ENCODE results near the gene USP47.
A peak's percentile ranks its signal among the peaks of the same experiment; 100 is the strongest.

Gene USP47

GRCh38 chr11:11948242-11948947 is 106.6 kb downstream of the USP47 start:
- H3K27ac Mint-ChIP-seq, result peak overlapping the region; percentile 42
- peaks cover 77% of the 10 kb centered on the region for H3K36me3 Mint-ChIP-seq (ENCODE audit: low read depth)
- H3K27me3 Mint-ChIP-seq, result no peaks in the 10 kb centered on the region
- H3K9me3 Mint-ChIP-seq, result no peaks in the 10 kb centered on the region
- no peak overlapping the region for H3K4me3 Mint-ChIP-seq
- intact Hi-C loops (cut with micrococcal nuclease), result no loop called here
- H3K4me1 Mint-ChIP-seq (ENCODE audit: low read depth), result no peaks in the 10 kb centered on the region

- Mint-ChIP-seq H3K27me3 (no peaks in the 10 kb centered on the region), H3K4me3 (no peak overlapping the region), H3K4me1 (ENCODE audit: low read depth) (no peaks in the 10 kb centered on the region), H3K27ac (no peak overlapping the region), H3K9me3 (no peaks in the 10 kb centered on the region), H3K36me3 (ENCODE audit: low read depth) (peaks cover 81% of the 10 kb centered on the region)
- intact Hi-C loops (cut with micrococcal nuclease), result no loop called here
Measured at GRCh38 chr11:11949482-11949881, 107.7 kb downstream of the USP47 start.

- intact Hi-C loops (cut with micrococcal nuclease), result no loop called here
- Mint-ChIP-seq H3K4me3 (no peak overlapping the region), H3K27me3 (no peaks in the 10 kb centered on the region), H3K4me1 (ENCODE audit: low read depth) (no peaks in the 10 kb centered on the region), H3K9me3 (no peaks in the 10 kb centered on the region), H3K36me3 (ENCODE audit: low read depth) (peaks cover 78% of the 10 kb centered on the region), H3K27ac (no peak overlapping the region)
Measured at GRCh38 chr11:11952036-11952435, 110.3 kb downstream of the USP47 start.

- H3K36me3 Mint-ChIP-seq (ENCODE audit: low read depth), result peaks cover 71% of the 10 kb centered on the region
- H3K27ac Mint-ChIP-seq, result no peak overlapping the region
- no peaks in the 10 kb centered on the region for H3K4me1 Mint-ChIP-seq (ENCODE audit: low read depth)
- H3K9me3 Mint-ChIP-seq, result no peaks in the 10 kb centered on the region
- no peak overlapping the region for H3K4me3 Mint-ChIP-seq
- H3K27me3 Mint-ChIP-seq, result no peaks in the 10 kb centered on the region
- intact Hi-C loops (cut with micrococcal nuclease), result no loop called here
Measured at GRCh38 chr11:11956006-11956405, 114.2 kb downstream of the USP47 start.

GRCh38 chr11:11958403-11959231 is 116.8 kb downstream of the USP47 start:
- intact Hi-C loops (cut with micrococcal nuclease), result no loop called here
- Mint-ChIP-seq H3K4me3 (no peak overlapping the region), H3K27me3 (peaks cover 5% of the 10 kb centered on the region), H3K27ac (no peak overlapping the region), H3K4me1 (ENCODE audit: low read depth) (no peaks in the 10 kb centered on the region), H3K9me3 (no peaks in the 10 kb centered on the region), H3K36me3 (ENCODE audit: low read depth) (peaks cover 45% of the 10 kb centered on the region)

GRCh38 chr11:11959601-11960000 is 117.8 kb downstream of the USP47 start:
- Mint-ChIP-seq H3K4me1 (ENCODE audit: low read depth) (no peaks in the 10 kb centered on the region), H3K4me3 (no peak overlapping the region), H3K27ac (no peak overlapping the region), H3K9me3 (no peaks in the 10 kb centered on the region), H3K36me3 (ENCODE audit: low read depth) (peaks cover 35% of the 10 kb centered on the region), H3K27me3 (peaks cover 7% of the 10 kb centered on the region)
- intact Hi-C loops (cut with micrococcal nuclease), result no loop called here

GRCh38 chr11:11960687-11961086 is 118.9 kb downstream of the USP47 start:
- no peaks in the 10 kb centered on the region for H3K9me3 Mint-ChIP-seq
- no peak overlapping the region for H3K4me3 Mint-ChIP-seq
- H3K27me3 Mint-ChIP-seq, result peaks cover 7% of the 10 kb centered on the region
- H3K4me1 Mint-ChIP-seq (ENCODE audit: low read depth), result no peaks in the 10 kb centered on the region
- H3K27ac Mint-ChIP-seq, result no peak overlapping the region
- intact Hi-C loops (cut with micrococcal nuclease), result no loop called here
- peaks cover 27% of the 10 kb centered on the region for H3K36me3 Mint-ChIP-seq (ENCODE audit: low read depth)

- no peak overlapping the region for H3K4me3 Mint-ChIP-seq
- H3K36me3 Mint-ChIP-seq (ENCODE audit: low read depth), result peaks cover 18% of the 10 kb centered on the region
- no peaks in the 10 kb centered on the region for H3K4me1 Mint-ChIP-seq (ENCODE audit: low read depth)
- H3K27me3 Mint-ChIP-seq, result peaks cover 10% of the 10 kb centered on the region
- intact Hi-C loops (cut with micrococcal nuclease), result no loop called here
- no peaks in the 10 kb centered on the region for H3K9me3 Mint-ChIP-seq
- no peak overlapping the region for H3K27ac Mint-ChIP-seq
Measured at GRCh38 chr11:11961399-11962028, 119.7 kb downstream of the USP47 start.

GRCh38 chr11:11963067-11963466 is 121.3 kb downstream of the USP47 start:
- Mint-ChIP-seq H3K4me3 (no peak overlapping the region), H3K27ac (no peak overlapping the region), H3K27me3 (peaks cover 10% of the 10 kb centered on the region), H3K9me3 (no peaks in the 10 kb centered on the region), H3K36me3 (ENCODE audit: low read depth) (peaks cover 7% of the 10 kb centered on the region), H3K4me1 (ENCODE audit: low read depth) (no peaks in the 10 kb centered on the region)
- intact Hi-C loops (cut with micrococcal nuclease), result no loop called here

- intact Hi-C loops (cut with micrococcal nuclease), result no loop called here
- no peak overlapping the region for H3K27ac Mint-ChIP-seq
Measured at GRCh38 chr11:11963842-11964773, 122.3 kb downstream of the USP47 start.

GRCh38 chr11:11964774-11965150 is 123.0 kb downstream of the USP47 start:
- Mint-ChIP-seq H3K27ac (no peak overlapping the region), H3K4me3 (no peak overlapping the region), H3K9me3 (no peaks in the 10 kb centered on the region), H3K36me3 (ENCODE audit: low read depth) (no peaks in the 10 kb centered on the region), H3K4me1 (ENCODE audit: low read depth) (no peaks in the 10 kb centered on the region), H3K27me3 (peaks cover 10% of the 10 kb centered on the region)
- intact Hi-C loops (cut with micrococcal nuclease), result no loop called here

More at GRCh38 chr11:11963842-11964773, 122.3 kb downstream of the USP47 start:
- no peaks in the 10 kb centered on the region for H3K4me1 Mint-ChIP-seq (ENCODE audit: low read depth)
- H3K27me3 Mint-ChIP-seq, result peaks cover 10% of the 10 kb centered on the region
- no peaks in the 10 kb centered on the region for H3K36me3 Mint-ChIP-seq (ENCODE audit: low read depth)
- no peak overlapping the region for H3K4me3 Mint-ChIP-seq
- H3K9me3 Mint-ChIP-seq, result no peaks in the 10 kb centered on the region

GRCh38 chr11:11965192-11965591 is 123.4 kb downstream of the USP47 start:
- Mint-ChIP-seq H3K4me3 (no peak overlapping the region), H3K36me3 (ENCODE audit: low read depth) (no peaks in the 10 kb centered on the region), H3K27me3 (peaks cover 10% of the 10 kb centered on the region), H3K27ac (no peak overlapping the region), H3K9me3 (no peaks in the 10 kb centered on the region), H3K4me1 (ENCODE audit: low read depth) (no peaks in the 10 kb centered on the region)
- intact Hi-C loops (cut with micrococcal nuclease), result no loop called here

- Mint-ChIP-seq H3K4me1 (ENCODE audit: low read depth) (no peaks in the 10 kb centered on the region), H3K27me3 (peaks cover 10% of the 10 kb centered on the region), H3K36me3 (ENCODE audit: low read depth) (no peaks in the 10 kb centered on the region), H3K27ac (no peak overlapping the region), H3K9me3 (no peaks in the 10 kb centered on the region), H3K4me3 (no peak overlapping the region)
- intact Hi-C loops (cut with micrococcal nuclease), result no loop called here
Measured at GRCh38 chr11:11965656-11966353, 124.0 kb downstream of the USP47 start.
